LNCAP (cell line): ENCODE measurements around the gene ADGRE1.

Experiments
- CTCF ChIP-seq: fragments of 450-650 bp; IDR thresholded peaks from 2 replicates; pipeline ENCODE4 v1.5.1; 2017; ENCODE audit warnings: mild to moderate bottlenecking

The ADGRE1 gene

GRCh38 chr19:6887316-6887715 lies at the start of gene ADGRE1:
Gene ADGRE1, plus strand, starts transcription at chr19:6887579. Its CDS starts 30 bp downstream, at chr19:6887609.
- TF ChIP-seq CTCF = no peak

GRCh38 chr19:6838062-6838655 lies 49.2 kb upstream of the ADGRE1 start:
- no peak for TF ChIP-seq CTCF

- TF ChIP-seq CTCF = no peak
Observed at GRCh38 chr19:6842871-6843607, 44.3 kb upstream of the ADGRE1 start.

- TF ChIP-seq CTCF = no peak
Observed at GRCh38 chr19:6847828-6848200, 39.6 kb upstream of the ADGRE1 start.

- TF ChIP-seq CTCF = no peak
Observed at GRCh38 chr19:6848986-6849385, 38.4 kb upstream of the ADGRE1 start.

- TF ChIP-seq CTCF = no peak
Observed at GRCh38 chr19:6849876-6850275, 37.5 kb upstream of the ADGRE1 start.

- TF ChIP-seq CTCF = no peak
Observed at GRCh38 chr19:6851359-6851758, 36.0 kb upstream of the ADGRE1 start.
